Smooth muscle cell (in vitro differentiated cells): ENCODE data around the gene CDK2AP2. TPM values are rescaled to one million over a fixed set of nuclear protein-coding genes. Genes with fewer than 3 reads are reported as not detected.
"Not testable (repeated sequence)": the region's sequence is repeated elsewhere in the genome, so short reads cannot be mapped to it uniquely, and the experiment has no call there.

ENCODE experiments used
- DNase-seq: peaks from one replicate; lab custom pipeline; 2025; ENCODE audit not compliant: unreplicated experiment; lab: John Stamatoyannopoulos, UW
- H2AFZ ChIP-seq: fragments of 200-600 bp; sonication (generic); 2 replicates; pipeline ENCODE4 v1.6.0; 2016; ENCODE audit warnings: antibody characterized with exemption, low read depth, mild to moderate bottlenecking
- H3F3A ChIP-seq: fragments of 200-600 bp; sonication (generic); 2 replicates; pipeline ENCODE4 v1.6.0; 2017; ENCODE audit warnings: antibody characterized with exemption, low read depth
- H3K27ac ChIP-seq: fragments of 200-600 bp; sonication (generic); 2 replicates; pipeline ENCODE4 v1.5.1; 2016; ENCODE audit warnings: low read depth, mild to moderate bottlenecking
- H3K27me3 ChIP-seq: fragments of 200-600 bp; sonication (generic); 2 replicates; pipeline ENCODE4 v1.6.1; 2016; ENCODE audit warnings: low read depth, mild to moderate bottlenecking
- H3K36me3 ChIP-seq: fragments of 200-600 bp; sonication (generic); 2 replicates; pipeline ENCODE4 v1.5.1; 2016; ENCODE audit warnings: low read depth
- H3K4me1 ChIP-seq: fragments of 200-600 bp; sonication (generic); 2 replicates; pipeline ENCODE4 v1.5.1; 2016; ENCODE audit warnings: low read depth
- H3K4me2 ChIP-seq: fragments of 200-600 bp; sonication (generic); 2 replicates; pipeline ENCODE4 v1.6.0; 2016; ENCODE audit warnings: mild to moderate bottlenecking
- H3K4me3 ChIP-seq: fragments of 200-600 bp; sonication (generic); 2 replicates; pipeline ENCODE4 v1.5.1; 2016; ENCODE audit warnings: mild to moderate bottlenecking
- H3K79me2 ChIP-seq: fragments of 200-600 bp; sonication (generic); 2 replicates; pipeline ENCODE4 v1.6.0; 2016; ENCODE audit warnings: low read depth, mild to moderate bottlenecking
- H3K9ac ChIP-seq: fragments of 200-600 bp; sonication (generic); 2 replicates; pipeline ENCODE4 v1.6.0; 2016; ENCODE audit warnings: low read depth
- H3K9me3 ChIP-seq: fragments of 200-600 bp; sonication (generic); replicated peaks from 2 replicates; pipeline ENCODE4 v1.5.1; 2016; ENCODE audit warnings: low read depth
- H4K20me1 ChIP-seq: fragments of 200-600 bp; sonication (generic); 2 replicates; pipeline ENCODE4 v1.6.0; 2016; ENCODE audit warnings: low read depth
- CTCF ChIP-seq: fragments of 200-600 bp; sonication (generic); IDR thresholded peaks from 2 replicates; pipeline ENCODE4 v1.5.1; 2017; ENCODE audit warnings: borderline replicate concordance, mild to moderate bottlenecking, antibody characterized with exemption; ENCODE audit not compliant: insufficient read depth, poor library complexity, severe bottlenecking
- WGBS: methylation state at CpG from one replicate; pipeline ENCODE4 v1.1.7; 2016; ENCODE audit warnings: low lambda C conversion rate; 5-methylcytosine and 5-hydroxymethylcytosine counted together
- polyA plus RNA-seq: library from polyadenylated mRNA; unstranded; fragments of >200 nt; fragmentation: Nextera tagmentation; extraction: Ambion mirVana; gene quantifications from 2 replicates; pipeline ENCODE4 v1.2.1, GENCODE V29; 2016
- total RNA-seq: library from RNA; depleted of rRNA; stranded (reverse); fragments of >200 nt; gene quantifications from 2 replicates; pipeline ENCODE4 v1.2.3, GENCODE V29; 2014

Gene CDK2AP2
- total RNA-seq (27.0 and 34.0 TPM in 2 replicates), polyA plus RNA-seq (94.2 and 101 TPM in 2 replicates)

GRCh38 chr11:67507864-67508485, at the start of gene CDK2AP2:
Gene CDK2AP2, minus strand, starts transcription at chr11:67508162. Its CDS starts 80 bp downstream, at chr11:67508082.
- H2AFZ ChIP-seq: peak within 1 kb of the TSS; percentile 91
- H4K20me1 ChIP-seq: peaks cover 11% of the 10 kb centered on the region
- H3K79me2 ChIP-seq: peaks cover 10% of the 10 kb centered on the region
- H3K4me3 ChIP-seq: peak within 1 kb of the TSS; percentile 77
- H3K27me3 ChIP-seq: no peaks in the 10 kb centered on the region
- H3K9me3 ChIP-seq: no peaks in the 10 kb centered on the region
- H3K4me2 ChIP-seq: peak within 1 kb of the TSS; percentile 90
- no peak for TF ChIP-seq CTCF
- peaks cover 20% of the 10 kb centered on the region for H3K4me1 ChIP-seq
- WGBS: under 1% methylated on average over 51 of the region's 57 CpGs
- peak within 1 kb of the TSS; percentile 96 for H3K9ac ChIP-seq
- H3F3A ChIP-seq: peaks cover 4% of the 10 kb centered on the region
- H3K27ac ChIP-seq: peak within 1 kb of the TSS; percentile 95
- H3K36me3 ChIP-seq: no peaks in the 10 kb centered on the region
- DNase-seq: peak; percentile 94

- TF ChIP-seq CTCF: no peak
- no peaks in the 10 kb centered on the region for H3K79me2 ChIP-seq
Observed at GRCh38 chr11:67556244-67556643, 48.3 kb upstream of the CDK2AP2 start.

GRCh38 chr11:67551697-67552096, 43.7 kb upstream of the CDK2AP2 start:
- not testable (repeated sequence) for H3K36me3 ChIP-seq, H3K27ac ChIP-seq, H3K79me2 ChIP-seq, H3K4me2 ChIP-seq, H3K9ac ChIP-seq, H3K9me3 ChIP-seq, H4K20me1 ChIP-seq, H3K4me3 ChIP-seq, DNase-seq, H3K27me3 ChIP-seq, H2AFZ ChIP-seq, H3K4me1 ChIP-seq, H3F3A ChIP-seq

More at GRCh38 chr11:67556244-67556643, 48.3 kb upstream of the CDK2AP2 start:
- Histone ChIP-seq H3K27ac (no peak overlapping the region), H3K4me2 (no peak overlapping the region), H3K36me3 (no peaks in the 10 kb centered on the region), H3K27me3 (no peaks in the 10 kb centered on the region), H4K20me1 (no peaks in the 10 kb centered on the region), H3K4me1 (no peaks in the 10 kb centered on the region), H3K9me3 (no peaks in the 10 kb centered on the region), H2AFZ (no peak overlapping the region), H3F3A (no peaks in the 10 kb centered on the region), H3K4me3 (no peak overlapping the region), H3K9ac (no peak overlapping the region)
- WGBS: 88% methylated on average over 3 of the region's 3 CpGs
- no peak for DNase-seq

GRCh38 chr11:67551127-67551526, 43.2 kb upstream of the CDK2AP2 start:
- H3K4me3 ChIP-seq: no peak overlapping the region
- no peaks in the 10 kb centered on the region for H3K9me3 ChIP-seq
- no peak overlapping the region for H3K27ac ChIP-seq
- no peaks in the 10 kb centered on the region for H3K27me3 ChIP-seq
- H3K4me2 ChIP-seq: no peak overlapping the region
- H3F3A ChIP-seq: no peaks in the 10 kb centered on the region
- no peak overlapping the region for H3K9ac ChIP-seq
- DNase-seq: no peak
- H3K36me3 ChIP-seq: no peaks in the 10 kb centered on the region
- no peaks in the 10 kb centered on the region for H4K20me1 ChIP-seq
- no peaks in the 10 kb centered on the region for H3K4me1 ChIP-seq
- H2AFZ ChIP-seq: no peak overlapping the region
- TF ChIP-seq CTCF: no peak
- H3K79me2 ChIP-seq: no peaks in the 10 kb centered on the region
